Liver (tissue), 9 donors: Measurements from ENCODE around the gene GRIN3A. TPM values are rescaled to one million over a fixed set of nuclear protein-coding genes. Genes with fewer than 3 reads are reported as not detected.

ENCODE experiments used
- DNase-seq: peaks from one replicate; pipeline ENCODE4 v3.0.0-alpha.2; 2017; ENCODE audit warnings: low spot score
- H3K27ac ChIP-seq, 2 donors: one replicate each; pipeline ENCODE4 v1.7.0; 2013; ENCODE audit warnings: inconsistent platforms in 2 of 2, low read length in 2 of 2, control low read depth in 1 of 2, low read depth in 1 of 2, mild to moderate bottlenecking in 1 of 2
- H3K27me3 ChIP-seq, 4 donors: one replicate each; pipeline versions ENCODE4 v1.6.1 to v1.7.0; 2013; ENCODE audit warnings: low read length in 3 of 4, inconsistent platforms in 1 of 4, mild to moderate bottlenecking in 1 of 4, moderate library complexity in 1 of 4; ENCODE audit not compliant: control insufficient read depth in 4 of 4, insufficient read depth in 4 of 4
- H3K36me3 ChIP-seq, 4 donors: one replicate each; pipeline versions ENCODE4 v1.6.1 to v1.7.0; 2013; ENCODE audit warnings: low read length in 3 of 4, mild to moderate bottlenecking in 3 of 4, low read depth in 1 of 4, moderate library complexity in 1 of 4; ENCODE audit not compliant: control insufficient read depth in 4 of 4, insufficient read depth in 3 of 4
- H3K4me1 ChIP-seq, 4 donors: one replicate each; pipeline versions ENCODE4 v1.6.1 to v1.7.0; 2013; ENCODE audit warnings: low read length in 3 of 4, mild to moderate bottlenecking in 3 of 4, moderate library complexity in 1 of 4; ENCODE audit not compliant: control insufficient read depth in 4 of 4, insufficient read depth in 4 of 4
- H3K4me3 ChIP-seq, 3 donors: one replicate each; pipeline versions ENCODE4 v1.6.1 to v1.7.0; 2013; ENCODE audit warnings: low read length in 3 of 3, control low read depth in 1 of 3, low read depth in 1 of 3, mild to moderate bottlenecking in 1 of 3
- H3K9ac ChIP-seq, 2 donors: one replicate each; pipeline ENCODE4 v1.7.0; 2013; ENCODE audit warnings: low read length in 2 of 2, mild to moderate bottlenecking in 2 of 2, moderate library complexity in 2 of 2, control low read depth in 1 of 2, low read depth in 1 of 2
- H3K9me3 ChIP-seq, 4 donors: one replicate each; pipeline versions ENCODE4 v1.6.1 to v1.7.0; 2013; ENCODE audit warnings: low read length in 3 of 4; ENCODE audit not compliant: control insufficient read depth in 4 of 4
- CTCF ChIP-seq: fragments of 150-350 bp; IDR thresholded peaks from 2 replicates; pipeline ENCODE4 v1.5.1; 2017; ENCODE audit warnings: improper control_type of control experiment, low read depth, low read length; ENCODE audit not compliant: missing input control
- EGR1 ChIP-seq, 2 donors: IDR thresholded peaks; 2 replicates each; pipeline ENCODE4 v1.6.1; 2016 to 2018; ENCODE audit warnings: antibody characterized with exemption in 2 of 2, low read depth in 2 of 2
- FOXA1 ChIP-seq: IDR thresholded peaks from 2 replicates; pipeline ENCODE4 v1.6.1; 2016; ENCODE audit warnings: antibody characterized with exemption
- FOXA2 ChIP-seq: IDR thresholded peaks from 2 replicates; pipeline ENCODE4 v1.6.1; 2016; ENCODE audit warnings: antibody characterized with exemption
- GABPA ChIP-seq, 2 donors: IDR thresholded peaks in 1 of 2; conservative IDR thresholded peaks in 1 of 2; 2 replicates each; pipeline ENCODE4 v1.6.1; 2016; ENCODE audit warnings: antibody characterized with exemption in 2 of 2, mild to moderate bottlenecking in 1 of 2, moderate library complexity in 1 of 2
- HNF4A ChIP-seq, 2 donors: conservative IDR thresholded peaks; 2 replicates each; pipeline ENCODE4 v1.6.1; 2016; ENCODE audit warnings: antibody characterized with exemption in 2 of 2, mild to moderate bottlenecking in 2 of 2
- JUND ChIP-seq, 2 donors: IDR thresholded peaks; 2 replicates each; pipeline ENCODE4 v1.6.1; 2016; ENCODE audit warnings: antibody characterized with exemption in 2 of 2
- MAX ChIP-seq: IDR thresholded peaks from 2 replicates; pipeline ENCODE4 v1.6.1; 2016; ENCODE audit warnings: antibody characterized with exemption
- NR2F2 ChIP-seq: IDR thresholded peaks from 2 replicates; pipeline ENCODE4 v1.6.1; 2016; ENCODE audit warnings: antibody characterized with exemption
- RAD21 ChIP-seq, 2 donors: IDR thresholded peaks; 2 replicates each; pipeline ENCODE4 v1.6.1; 2016; ENCODE audit warnings: antibody characterized with exemption in 2 of 2, mild to moderate bottlenecking in 2 of 2
- REST ChIP-seq: IDR thresholded peaks from 2 replicates; pipeline ENCODE4 v1.6.1; 2016; ENCODE audit warnings: antibody characterized with exemption, mild to moderate bottlenecking
- RXRA ChIP-seq, 2 donors: IDR thresholded peaks; 2 replicates each; pipeline ENCODE4 v1.6.1; 2017 to 2018; ENCODE audit warnings: antibody characterized with exemption in 2 of 2, mild to moderate bottlenecking in 1 of 2
- SP1 ChIP-seq: IDR thresholded peaks from 2 replicates; pipeline ENCODE4 v1.6.1; 2018; ENCODE audit warnings: antibody characterized with exemption, mild to moderate bottlenecking
- TAF1 ChIP-seq: conservative IDR thresholded peaks from 2 replicates; pipeline ENCODE4 v1.6.1; 2016; ENCODE audit warnings: antibody characterized with exemption, mild to moderate bottlenecking
- YY1 ChIP-seq: IDR thresholded peaks from 2 replicates; pipeline ENCODE4 v1.6.1; 2016; ENCODE audit warnings: antibody characterized with exemption, mild to moderate bottlenecking
- WGBS: extraction: QIAGEN DNeasy Blood & Tissue Kit; methylation state at CpG from one replicate; pipeline ENCODE4 v1.1.7; 2013; 5-methylcytosine and 5-hydroxymethylcytosine counted together
- polyA plus RNA-seq, 2 donors: library from polyadenylated mRNA; stranded (reverse) in 1 of 2; unstranded in 1 of 2; fragments of 200-250 nt in 1 of 2; fragments of >200 nt in 1 of 2; fragmentation: Nextera tagmentation in 1 of 2; extraction: Ambion mirVana in 1 of 2; gene quantifications; one replicate each; pipeline versions ENCODE4 v1.2.1 to v1.2.3, GENCODE V29; 2013 to 2015
- total RNA-seq, 2 donors: library from RNA; depleted of rRNA; stranded (reverse); fragments of >200 nt; gene quantifications; one replicate each; pipeline ENCODE4 v1.2.3, GENCODE V29; 2014
- TF ChIP-seq, protein P1 (sequence below): IDR thresholded peaks from 2 replicates; pipeline ENCODE4 v1.6.1; 2016; ENCODE audit warnings: antibody characterized with exemption
- TF ChIP-seq, protein P2 (sequence below): IDR thresholded peaks from 2 replicates; pipeline ENCODE4 v1.6.1; 2016; ENCODE audit warnings: antibody characterized with exemption
- donor health status: healthy.
- donor health status: healthy.
- donor health status: healthy.
- donor health status: healthy.
- donor health status: healthy.

The GRIN3A gene
- total and polyA plus RNA-seq, 4 donors, result under 0.01 to 0.23 (median 0.09) TPM

- TF ChIP-seq CTCF, result no peak
These were observed 66.9 kb downstream of the GRIN3A start (continued) for GRCh38 chr9:101671567-101671966.

- Histone ChIP-seq H3K4me3 (no peak overlapping the region), H3K27ac (no peak overlapping the region), H3K4me1 (peaks cover 0 to 6% (median 0%) of the 10 kb centered on the region in 4 donors), H3K27me3 (no peaks in the 10 kb centered on the region), H3K36me3 (no peaks in the 10 kb centered on the region), H3K9ac (no peak overlapping the region), H3K9me3 (no peaks in the 10 kb centered on the region)
- TF ChIP-seq TAF1, result no peak
- no peak for TF ChIP-seq FOXA2
- TF ChIP-seq, protein P1, sequence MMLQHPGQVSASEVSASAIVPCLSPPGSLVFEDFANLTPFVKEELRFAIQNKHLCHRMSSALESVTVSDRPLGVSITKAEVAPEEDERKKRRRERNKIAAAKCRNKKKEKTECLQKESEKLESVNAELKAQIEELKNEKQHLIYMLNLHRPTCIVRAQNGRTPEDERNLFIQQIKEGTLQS, result no peak
- no peak for TF ChIP-seq RXRA (IDR thresholded peaks at IDR 0.05)
- TF ChIP-seq, protein P2, sequence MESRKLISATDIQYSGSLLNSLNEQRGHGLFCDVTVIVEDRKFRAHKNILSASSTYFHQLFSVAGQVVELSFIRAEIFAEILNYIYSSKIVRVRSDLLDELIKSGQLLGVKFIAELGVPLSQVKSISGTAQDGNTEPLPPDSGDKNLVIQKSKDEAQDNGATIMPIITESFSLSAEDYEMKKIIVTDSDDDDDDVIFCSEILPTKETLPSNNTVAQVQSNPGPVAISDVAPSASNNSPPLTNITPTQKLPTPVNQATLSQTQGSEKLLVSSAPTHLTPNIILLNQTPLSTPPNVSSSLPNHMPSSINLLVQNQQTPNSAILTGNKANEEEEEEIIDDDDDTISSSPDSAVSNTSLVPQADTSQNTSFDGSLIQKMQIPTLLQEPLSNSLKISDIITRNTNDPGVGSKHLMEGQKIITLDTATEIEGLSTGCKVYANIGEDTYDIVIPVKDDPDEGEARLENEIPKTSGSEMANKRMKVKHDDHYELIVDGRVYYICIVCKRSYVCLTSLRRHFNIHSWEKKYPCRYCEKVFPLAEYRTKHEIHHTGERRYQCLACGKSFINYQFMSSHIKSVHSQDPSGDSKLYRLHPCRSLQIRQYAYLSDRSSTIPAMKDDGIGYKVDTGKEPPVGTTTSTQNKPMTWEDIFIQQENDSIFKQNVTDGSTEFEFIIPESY, result no peak
- no peak for DNase-seq
These were observed 70.0 kb downstream of the GRIN3A start for GRCh38 chr9:101668421-101668820.

- H3K9ac ChIP-seq, result no peak overlapping the region
- H3K4me3 ChIP-seq, result no peak overlapping the region
- no peaks in the 10 kb centered on the region for H3K36me3 ChIP-seq
- no peaks in the 10 kb centered on the region for H3K9me3 ChIP-seq
- H3K27me3 ChIP-seq, result no peaks in the 10 kb centered on the region
- H3K27ac ChIP-seq, result no peak overlapping the region
- 86% methylated on average over 2 of the region's 2 CpGs for WGBS
- peaks cover 0 to 10% (median 0%) of the 10 kb centered on the region in 4 donors for H3K4me1 ChIP-seq
- no peak for DNase-seq
- TF ChIP-seq FOXA1, result no peak
- no peak for TF ChIP-seq FOXA2
- TF ChIP-seq, protein P1, result no peak
- TF ChIP-seq GABPA (IDR thresholded peaks at IDR 0.05 in 1 of 2, conservative IDR thresholded peaks at IDR 0.05 in 1 of 2), result no peak
- no peak for TF ChIP-seq TAF1
- TF ChIP-seq RAD21 (IDR thresholded peaks at IDR 0.05), result no peak
- no peak for TF ChIP-seq SP1
- TF ChIP-seq EGR1 (IDR thresholded peaks at IDR 0.05; ENCODE audit: low read depth in 2 of 2), result no peak
- TF ChIP-seq RXRA (IDR thresholded peaks at IDR 0.05), result no peak
- TF ChIP-seq HNF4A (conservative IDR thresholded peaks at IDR 0.05), result no peak
- TF ChIP-seq JUND (IDR thresholded peaks at IDR 0.05), result no peak
- TF ChIP-seq NR2F2, result no peak
- TF ChIP-seq, protein P2, result no peak
- TF ChIP-seq YY1, result no peak
- TF ChIP-seq REST, result no peak
- no peak for TF ChIP-seq MAX
These were observed 74.0 kb downstream of the GRIN3A start for GRCh38 chr9:101664453-101664852.
